HTERT RPE-1 (cell line): ENCODE data around the gene CORO1C.
"Not testable (repeated sequence)": the region's sequence is repeated elsewhere in the genome, so short reads cannot be mapped to it uniquely, and the experiment has no call there.

Experiments
- in situ Hi-C: fragments of 300-500 bp; cut with MboI; formaldehyde crosslinking; loops from 4 replicates; pipeline ENCODE4 v1.14.3; 2020; ENCODE audit warnings: low sequenced_read_pairs

The CORO1C gene

DNA sequence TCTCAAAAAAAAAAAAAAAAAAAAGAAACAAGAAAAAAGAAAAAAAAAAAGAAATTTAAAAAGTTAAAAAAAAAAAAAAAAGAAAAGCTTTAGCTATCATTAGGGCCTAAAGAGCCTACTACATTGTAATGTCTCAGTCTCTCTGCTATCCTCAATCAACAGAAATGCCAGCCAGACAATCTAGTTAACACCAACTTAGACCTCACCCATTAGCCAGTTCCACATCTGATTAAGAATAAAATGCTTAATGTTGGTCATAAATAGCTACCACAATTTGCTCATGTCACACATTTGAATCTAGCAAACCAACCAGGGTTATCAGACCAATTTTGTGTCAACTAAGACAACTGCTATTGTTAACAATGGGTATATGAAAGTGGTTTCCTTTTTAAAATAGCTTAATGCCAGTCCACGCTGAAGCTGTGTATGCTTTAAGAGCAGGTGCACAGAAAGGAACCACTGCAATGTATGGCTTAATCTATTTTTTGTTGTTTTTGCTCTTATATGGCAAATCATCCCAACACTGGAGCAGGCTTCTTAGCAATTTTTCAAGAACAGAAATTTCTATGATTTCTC lies 52.1 kb downstream of the CORO1C start:
- in situ Hi-C loops: no loop called here

DNA sequence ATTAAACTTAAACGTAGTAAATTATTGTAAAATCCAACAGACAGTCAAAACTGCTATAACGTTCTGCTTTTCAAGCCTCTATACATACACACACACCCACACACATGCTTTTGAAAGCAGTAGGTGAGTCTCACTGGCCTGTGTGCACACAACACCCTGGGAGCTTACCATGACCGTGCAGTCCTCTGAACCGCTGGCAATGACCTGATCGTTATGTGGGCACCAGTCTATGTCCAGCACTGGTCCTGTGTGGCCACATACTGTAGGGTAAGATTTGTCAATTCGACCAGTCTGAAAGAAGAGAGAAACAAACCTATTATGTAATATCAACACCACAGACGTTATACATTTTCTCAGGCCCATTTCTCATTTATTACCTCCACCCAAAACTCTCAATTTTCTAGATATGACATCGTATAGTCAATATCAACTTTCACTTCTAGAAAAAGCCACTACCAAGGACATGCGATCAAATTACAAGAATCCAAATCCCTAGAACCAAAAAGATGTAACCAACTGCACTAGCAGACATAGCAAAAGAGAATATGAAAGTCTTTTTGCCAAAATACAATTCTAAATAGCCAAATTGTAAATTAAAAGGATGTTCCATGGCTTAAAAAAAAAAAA lies 53.1 kb downstream of the CORO1C start:
- in situ Hi-C loops: no loop called here

DNA sequence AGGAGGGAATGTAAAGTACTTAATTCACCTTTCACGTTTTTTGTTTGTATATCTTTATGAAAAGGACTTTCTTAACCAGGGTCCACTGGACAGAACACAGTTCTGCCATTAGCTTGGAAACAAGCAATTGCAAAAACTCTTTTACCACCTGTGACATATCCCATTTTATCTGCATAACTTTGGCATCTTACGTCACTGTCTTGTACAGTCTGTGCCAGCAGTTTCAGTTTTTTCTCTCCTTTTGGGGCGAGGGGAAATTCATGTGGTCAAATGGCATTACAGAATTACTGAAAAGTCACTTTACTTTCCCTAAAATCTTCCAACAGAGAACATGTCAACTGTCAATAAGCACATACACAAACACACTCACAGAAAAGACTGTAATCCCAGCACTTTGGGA lies 53.9 kb downstream of the CORO1C start:
- in situ Hi-C loops: no loop called here

DNA sequence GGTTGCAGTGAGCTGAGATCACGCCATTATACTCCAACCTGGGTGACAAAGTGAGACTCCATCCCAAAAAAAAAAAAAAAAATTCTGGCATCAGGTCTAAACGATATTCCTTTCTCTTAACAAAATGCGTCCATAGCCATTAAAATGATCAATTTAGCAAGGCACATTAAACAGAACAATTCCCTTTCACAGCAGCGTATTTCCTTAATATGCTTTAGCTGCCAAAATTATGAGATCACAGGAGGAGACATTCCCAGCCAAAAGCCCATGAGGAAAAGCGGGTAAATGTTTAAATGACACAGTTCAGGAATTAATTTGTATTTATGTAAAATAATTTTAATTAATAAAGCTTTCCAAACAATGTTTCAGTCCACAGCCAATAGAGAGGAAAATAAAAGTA lies 54.6 kb downstream of the CORO1C start:
- in situ Hi-C loops: no loop called here

DNA sequence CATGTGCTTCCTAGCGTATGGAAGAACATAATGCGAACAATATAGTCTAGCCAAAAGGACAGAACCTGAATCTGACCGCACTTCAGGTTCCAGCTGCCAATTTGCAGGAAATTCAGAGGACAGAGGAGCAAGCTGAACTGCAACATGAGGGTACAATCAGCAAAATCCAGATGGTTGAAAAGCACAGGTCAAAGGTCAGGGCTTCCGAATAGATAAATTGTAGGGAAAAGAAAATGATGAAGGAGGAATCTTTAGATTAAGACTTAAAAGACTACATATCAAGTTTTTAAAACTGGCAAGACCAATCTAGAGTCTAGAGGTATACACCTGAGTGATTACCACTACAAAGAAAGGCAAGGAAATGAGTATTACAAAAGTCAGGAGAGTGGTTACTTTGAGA lies 55.5 kb downstream of the CORO1C start:
- in situ Hi-C loops: no loop called here

DNA sequence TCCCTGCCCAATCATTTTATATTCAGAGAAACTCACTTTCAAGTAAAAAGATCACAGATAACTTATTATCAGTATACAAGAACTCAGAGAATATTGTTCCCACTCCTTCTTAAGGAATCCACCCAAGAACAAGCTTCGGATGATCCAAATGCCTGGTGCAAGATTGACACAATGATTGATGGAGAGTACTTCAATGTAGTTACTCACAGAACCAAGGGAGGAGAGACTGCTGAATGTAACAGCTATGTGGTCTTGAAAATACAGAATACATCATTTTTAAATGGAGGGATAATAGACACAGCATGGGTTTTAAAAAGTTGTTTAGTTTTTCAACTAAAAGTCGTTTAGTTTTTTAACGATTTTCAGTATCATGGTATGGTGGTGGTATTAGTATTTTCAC lies 59.3 kb downstream of the CORO1C start:
- in situ Hi-C loops: no loop called here

DNA sequence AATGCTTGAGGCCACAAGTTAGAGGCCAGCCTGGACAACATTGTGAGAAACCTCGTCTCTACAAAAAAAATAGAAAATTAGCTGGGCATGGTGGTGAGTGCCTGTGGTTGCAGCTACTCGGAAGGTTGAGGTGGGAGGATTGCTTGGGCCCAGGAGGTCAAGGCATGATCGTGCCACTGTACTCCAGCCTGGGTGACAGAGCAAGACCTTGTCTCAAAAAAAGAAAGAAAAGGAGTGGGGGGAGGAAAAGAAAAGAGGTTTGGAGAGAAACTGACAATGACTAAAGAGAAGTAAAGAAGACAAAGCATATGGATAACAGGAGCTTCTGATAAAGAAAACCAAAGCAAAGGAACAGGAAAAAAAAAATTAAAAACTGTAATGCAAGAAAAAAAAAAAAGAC lies 60.2 kb downstream of the CORO1C start:
- in situ Hi-C loops: no loop called here

DNA sequence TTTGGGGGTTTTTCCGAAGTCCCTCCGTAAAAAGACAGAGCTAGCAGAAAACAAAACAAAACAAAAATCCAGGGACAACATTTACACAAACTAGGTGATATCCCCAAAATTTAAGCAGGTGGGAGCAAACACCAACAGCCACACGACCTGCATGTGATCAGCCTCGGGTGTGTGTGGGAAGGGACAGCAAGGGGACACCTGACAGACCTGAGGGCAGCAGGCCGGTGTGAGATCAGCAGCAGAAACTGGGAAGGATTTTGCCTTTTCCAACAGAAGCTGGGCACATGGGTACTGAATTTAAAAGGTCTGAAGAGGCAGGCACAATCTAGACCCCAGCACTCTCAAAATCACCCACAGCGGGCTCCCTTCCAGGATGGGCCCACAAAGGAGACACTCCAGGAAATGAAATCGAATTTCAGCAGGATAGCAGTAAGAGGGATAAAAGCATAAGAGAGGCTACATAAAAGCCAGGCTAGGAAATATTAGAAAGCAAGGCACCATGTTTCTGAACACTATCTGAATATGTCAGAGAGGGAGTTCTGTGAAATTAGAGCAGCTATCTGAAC lies 61.2 kb downstream of the CORO1C start:
- in situ Hi-C loops: no loop called here

DNA sequence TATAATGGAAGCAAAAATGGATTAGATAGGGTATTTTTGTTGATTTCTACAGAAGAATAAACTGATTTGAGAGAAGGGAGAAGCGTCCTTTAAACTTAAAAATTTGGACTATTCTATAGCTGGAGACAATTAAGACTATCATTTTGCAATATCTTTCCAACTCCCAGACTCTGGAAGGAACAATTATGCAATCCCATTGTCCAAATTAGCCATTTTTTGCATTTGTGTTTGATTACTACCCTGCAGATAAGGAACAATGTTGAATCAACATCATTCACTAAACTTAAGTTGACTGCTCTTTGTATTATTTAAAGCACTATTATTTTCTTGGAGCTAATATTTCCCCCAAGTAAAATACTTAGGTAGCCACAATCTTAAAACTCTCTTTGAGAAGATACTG lies 62.8 kb downstream of the CORO1C start:
- in situ Hi-C loops: no loop called here

DNA sequence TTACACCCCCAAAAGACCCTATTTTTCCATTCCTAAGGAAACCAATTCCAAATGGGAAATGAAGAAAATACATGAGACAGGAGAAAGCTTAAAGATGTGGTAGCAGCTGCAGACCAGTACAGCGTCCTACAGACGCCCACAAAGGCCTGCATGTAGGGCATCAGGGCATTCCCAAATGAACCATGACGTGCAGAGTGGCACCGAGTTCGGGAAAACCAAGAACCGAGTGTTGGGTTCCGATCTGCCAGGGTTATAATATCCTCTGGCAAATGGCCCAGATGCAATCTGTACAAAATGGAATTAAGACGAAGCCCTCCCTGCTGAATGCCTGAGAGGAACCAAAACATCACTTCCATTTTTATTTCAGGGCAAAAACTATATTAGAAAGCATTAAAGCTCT lies 63.3 kb downstream of the CORO1C start:
- in situ Hi-C loops: no loop called here

DNA sequence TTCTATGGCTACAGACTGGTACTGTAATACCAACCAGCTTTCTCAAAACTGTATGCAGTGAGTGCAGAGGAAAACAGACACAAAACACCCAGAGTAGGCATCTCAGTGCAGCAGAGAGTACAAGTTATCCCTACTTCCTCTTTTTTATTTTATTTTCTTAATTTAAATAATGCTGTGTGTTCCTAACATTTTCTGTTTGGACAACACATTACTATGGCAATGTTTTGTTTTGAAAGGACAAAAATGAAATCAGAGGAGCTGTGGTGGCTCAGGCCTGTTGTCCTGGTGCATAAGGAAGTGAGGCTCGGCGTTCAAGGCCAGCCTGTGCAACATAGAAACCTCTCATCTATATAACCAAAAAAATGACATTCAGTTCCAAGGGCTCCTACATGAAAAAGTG lies 64.0 kb downstream of the CORO1C start:
- in situ Hi-C loops: no loop called here

DNA sequence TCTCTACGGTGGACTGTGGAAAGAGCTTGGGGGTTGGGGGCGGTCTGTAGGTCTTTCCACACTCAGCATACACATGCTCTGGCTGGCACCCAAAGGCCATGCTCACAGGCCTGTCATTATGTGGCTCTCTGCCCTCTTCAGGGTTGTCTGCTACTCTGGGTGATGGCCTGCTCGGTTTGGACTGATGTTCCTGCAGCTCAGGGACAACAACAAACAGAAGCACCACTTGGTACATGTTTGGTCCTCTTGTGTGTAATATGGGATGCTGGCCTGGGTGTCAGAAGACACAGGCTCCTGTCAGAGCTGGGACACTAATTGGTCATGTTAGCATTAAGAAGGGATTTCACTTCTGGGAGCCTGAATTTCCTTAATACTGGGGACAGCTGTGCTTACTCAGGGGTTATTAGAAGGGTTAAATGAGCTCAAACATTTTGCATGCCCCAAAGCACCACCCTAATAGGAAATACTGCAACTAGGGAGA lies 64.9 kb downstream of the CORO1C start:
- in situ Hi-C loops: no loop called here

DNA sequence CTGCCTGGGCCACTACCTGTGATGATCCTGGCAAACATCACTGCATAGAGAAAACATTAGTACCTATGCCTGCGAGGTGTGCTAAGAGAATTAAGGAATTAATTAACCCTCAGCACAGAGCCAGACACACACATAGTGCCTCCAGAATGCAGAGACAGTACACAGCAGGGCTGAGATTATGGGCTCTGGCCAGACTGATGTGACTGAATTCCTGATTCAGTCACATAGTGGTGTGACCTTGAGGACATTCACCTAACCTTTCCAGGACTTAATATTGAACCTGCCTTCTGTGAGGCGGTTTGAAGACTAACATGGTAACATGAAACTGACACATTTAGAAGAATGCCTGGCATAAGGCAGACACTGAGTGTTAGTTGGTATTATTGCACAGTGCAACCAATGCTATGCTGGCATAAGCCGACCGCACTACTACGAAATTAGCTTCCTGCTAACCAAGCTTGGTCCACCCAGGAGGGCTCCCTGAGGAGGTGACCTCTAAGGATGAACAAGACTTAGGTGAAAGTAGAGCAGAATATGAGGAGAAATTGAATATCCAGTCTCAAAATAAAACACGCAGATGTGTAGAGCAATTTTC lies 65.6 kb downstream of the CORO1C start:
- in situ Hi-C loops: no loop called here

DNA sequence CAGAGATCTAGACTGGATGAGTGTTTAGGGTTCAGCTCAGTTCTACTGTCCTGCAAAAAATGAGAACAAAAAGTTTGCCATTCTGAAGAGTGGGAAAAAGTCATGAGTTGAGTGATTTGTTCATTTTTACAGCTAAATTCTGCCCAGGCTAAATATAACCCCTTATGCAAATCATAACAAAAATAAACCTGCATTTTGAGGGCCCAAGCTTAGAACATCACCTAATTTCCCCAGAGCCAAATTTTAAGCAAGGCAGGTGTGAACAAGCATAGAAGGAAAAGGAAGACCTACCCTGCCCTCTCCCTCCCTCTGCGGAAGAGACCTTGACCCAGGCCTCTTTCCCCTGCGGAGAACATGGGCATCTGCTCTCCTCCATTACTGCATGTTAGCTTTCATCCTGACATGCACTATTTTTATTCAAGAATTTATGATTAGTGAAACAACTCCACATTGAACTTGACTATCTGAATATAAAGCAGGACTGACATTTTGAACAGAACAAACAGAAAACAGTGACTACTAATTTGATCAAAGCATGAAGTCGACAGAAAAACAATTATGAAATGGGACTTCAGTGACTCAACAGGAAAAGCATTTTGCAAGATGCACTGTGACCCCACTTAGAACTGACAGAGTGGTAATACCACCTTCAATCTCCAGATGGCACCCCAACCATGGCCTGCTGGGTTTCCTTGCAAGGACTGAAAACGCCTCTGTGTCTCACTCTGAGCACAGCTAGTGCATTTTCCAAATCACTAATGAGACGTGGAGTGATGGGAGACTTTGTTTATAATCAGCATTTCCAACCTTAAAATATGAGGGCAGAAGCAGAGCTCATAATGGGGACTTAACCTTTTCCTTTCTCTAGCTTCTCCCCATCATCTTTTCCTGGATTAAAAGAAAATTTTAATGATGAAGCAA lies 66.7 kb downstream of the CORO1C start:
- in situ Hi-C loops: no loop called here

DNA sequence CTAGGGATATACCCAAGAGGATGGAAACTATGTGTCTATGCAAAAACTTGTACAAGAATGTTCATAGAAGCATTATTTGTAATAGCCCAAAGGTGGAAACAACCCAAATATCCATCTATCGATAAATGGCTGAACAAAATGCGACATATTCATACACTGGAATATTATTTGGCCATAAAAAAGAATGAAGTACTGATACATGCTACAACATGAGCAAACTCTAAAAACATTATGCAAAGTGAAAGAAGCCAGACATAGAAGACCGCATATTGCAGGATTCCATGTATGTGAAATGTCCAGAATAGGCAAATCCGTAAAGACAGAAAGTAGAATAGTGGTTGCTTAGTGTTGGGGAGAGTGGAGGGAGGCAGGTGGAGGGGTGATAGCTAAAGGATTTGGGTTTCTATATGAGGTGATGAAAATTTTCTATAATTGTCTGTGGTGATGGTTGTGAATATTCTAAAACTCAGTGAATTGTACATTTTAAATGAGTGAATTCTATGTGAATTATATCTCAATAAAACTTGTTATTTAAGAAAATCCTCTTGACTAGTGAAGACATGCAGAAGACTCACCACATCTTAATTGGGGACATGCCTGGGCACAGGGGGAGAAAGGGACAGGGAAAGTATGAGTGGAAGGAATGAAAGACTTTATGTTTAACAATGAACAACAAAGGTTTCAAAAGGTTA lies 67.8 kb downstream of the CORO1C start:
- in situ Hi-C loops: no loop called here

DNA sequence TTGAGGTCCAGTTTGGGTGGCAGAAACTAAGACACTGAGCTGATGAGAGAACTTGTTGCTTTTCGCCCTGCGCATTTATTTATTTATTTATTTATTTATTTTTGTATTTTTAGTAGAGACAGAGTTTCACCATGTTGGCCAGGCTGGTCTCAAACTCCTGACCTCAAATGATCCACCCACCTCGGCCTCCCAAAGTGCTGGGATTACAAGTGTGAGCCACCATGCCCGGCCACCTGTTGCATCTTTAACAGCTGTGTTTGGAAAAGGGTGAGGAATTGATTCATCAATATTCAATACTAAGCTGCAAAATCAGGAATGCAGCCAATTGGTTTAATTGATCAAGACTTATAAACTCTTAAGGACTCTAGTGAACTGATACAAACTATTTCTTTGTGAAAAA lies 73.2 kb downstream of the CORO1C start:
- in situ Hi-C loops: not testable (repeated sequence)

DNA sequence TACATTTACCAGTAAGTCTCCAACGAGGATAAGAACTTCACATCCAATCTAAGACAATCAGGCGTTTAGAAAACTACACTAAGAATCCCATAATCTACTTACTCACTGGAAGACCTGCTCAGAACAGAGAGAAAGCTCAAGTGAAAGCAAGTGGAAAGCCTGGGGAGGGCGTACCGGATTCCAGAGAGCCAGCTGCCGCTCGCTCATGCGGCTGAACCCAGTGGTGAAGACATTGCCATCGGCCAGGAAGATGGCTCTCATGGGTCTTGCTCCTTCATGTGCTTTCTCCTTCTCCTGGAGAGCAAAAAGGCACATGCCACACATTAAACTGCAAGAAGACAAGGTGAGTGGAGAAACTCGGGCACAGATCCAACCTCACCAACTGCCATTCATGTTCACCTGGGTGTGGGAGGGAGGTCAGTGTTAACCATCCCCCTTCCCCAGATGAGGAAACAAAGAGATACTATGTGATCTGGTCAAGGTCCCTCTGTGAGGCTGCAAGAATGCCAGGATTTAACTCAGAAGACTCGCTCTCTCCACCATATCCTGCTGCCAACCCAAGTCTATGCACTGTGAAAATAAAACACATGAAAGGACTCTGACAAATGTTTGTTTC lies 74.1 kb downstream of the CORO1C start:
- in situ Hi-C loops: no loop called here

DNA sequence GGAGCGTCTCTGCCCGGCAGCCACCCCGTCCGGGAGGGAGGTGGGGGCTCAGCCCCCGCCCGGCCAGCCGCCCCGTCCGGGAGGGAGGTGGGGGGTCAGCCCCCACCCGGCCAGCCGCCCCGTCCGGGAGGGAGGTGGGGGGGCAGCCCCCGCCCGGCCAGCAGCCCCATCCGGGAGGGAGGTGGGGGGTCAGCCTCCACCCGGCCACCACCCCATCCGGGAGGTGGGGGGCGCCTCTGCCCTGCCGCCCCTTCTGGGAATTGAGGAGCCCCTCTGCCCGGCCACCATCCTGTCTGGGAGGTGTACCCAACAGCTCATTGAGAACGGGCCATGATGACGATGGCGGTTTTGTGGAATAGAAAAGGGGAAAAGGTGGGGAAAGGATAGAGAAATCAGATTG lies 75.1 kb downstream of the CORO1C start:
- in situ Hi-C loops: not testable (repeated sequence)

DNA sequence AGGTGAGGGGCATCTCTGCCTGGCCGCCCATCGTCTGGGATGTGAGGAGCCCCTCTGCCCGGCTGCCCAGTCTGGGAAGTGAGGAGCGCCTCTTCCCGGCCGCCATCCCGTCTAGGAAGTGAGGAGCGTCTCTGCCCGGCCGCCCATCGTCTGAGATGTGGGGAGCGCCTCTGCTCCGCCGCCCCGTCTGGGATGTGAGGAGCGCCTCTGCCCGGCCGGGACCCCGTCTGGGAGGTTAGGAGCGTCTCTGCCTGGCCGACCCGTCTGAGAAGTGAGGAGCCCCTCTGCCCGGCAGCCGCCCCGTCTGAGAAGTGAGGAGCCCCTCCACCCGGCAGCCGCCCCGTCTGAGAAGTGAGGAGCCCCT lies 75.5 kb downstream of the CORO1C start:
- in situ Hi-C loops: not testable (repeated sequence)

DNA sequence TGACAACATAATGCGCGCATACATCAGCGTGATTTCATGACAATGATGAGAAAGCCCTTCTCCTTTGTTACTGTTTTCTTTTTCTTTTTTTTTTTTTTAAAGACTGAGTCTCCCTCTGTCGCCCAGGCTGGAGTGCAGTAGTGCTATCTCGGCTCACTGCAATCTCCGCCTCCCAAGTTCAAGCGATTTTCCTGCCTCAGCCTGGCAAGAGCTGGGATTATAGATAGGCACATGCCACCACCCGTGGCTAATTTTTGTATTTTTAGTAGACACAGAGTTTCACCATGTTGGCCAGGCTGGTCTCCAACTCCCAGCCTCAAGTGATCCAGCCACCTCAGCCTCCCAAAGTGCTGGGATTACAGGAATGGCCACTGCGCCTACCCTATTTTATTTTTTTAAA lies 76.7 kb downstream of the CORO1C start:
- in situ Hi-C loops: not testable (repeated sequence)
